ENCODE data around the gene TXNL1.

- TF ChIP-seq EZH2 (IDR thresholded peaks at IDR 0.05; ENCODE audit: low read length, missing control alignments) (no peak), CTCF (conservative IDR thresholded peaks at IDR 0.05 in 1 of 2, IDR thresholded peaks at IDR 0.05 in 1 of 2; ENCODE audit: low read depth in 1 of 2, low read length in 2 of 2) (no peak)
These were observed 77.4 kb downstream of the TXNL1 start for GRCh38 chr18:56560992-56561391.

Data from fibroblast of lung (primary cell).